Smooth muscle cell (in vitro differentiated cells): ENCODE measurements around the gene FAM53B. TPM values are rescaled to one million over a fixed set of nuclear protein-coding genes. Genes with fewer than 3 reads are reported as not detected.
"Not testable (repeated sequence)": the region's sequence is repeated elsewhere in the genome, so short reads cannot be mapped to it uniquely, and the experiment has no call there.

Experiments used
- DNase-seq: peaks from one replicate; lab custom pipeline; 2025; ENCODE audit not compliant: unreplicated experiment; lab: John Stamatoyannopoulos, UW
- H2AFZ ChIP-seq: fragments of 200-600 bp; sonication (generic); 2 replicates; pipeline ENCODE4 v1.6.0; 2016; ENCODE audit warnings: antibody characterized with exemption, low read depth, mild to moderate bottlenecking
- H3F3A ChIP-seq: fragments of 200-600 bp; sonication (generic); 2 replicates; pipeline ENCODE4 v1.6.0; 2017; ENCODE audit warnings: antibody characterized with exemption, low read depth
- H3K27ac ChIP-seq: fragments of 200-600 bp; sonication (generic); 2 replicates; pipeline ENCODE4 v1.5.1; 2016; ENCODE audit warnings: low read depth, mild to moderate bottlenecking
- H3K27me3 ChIP-seq: fragments of 200-600 bp; sonication (generic); 2 replicates; pipeline ENCODE4 v1.6.1; 2016; ENCODE audit warnings: low read depth, mild to moderate bottlenecking
- H3K36me3 ChIP-seq: fragments of 200-600 bp; sonication (generic); 2 replicates; pipeline ENCODE4 v1.5.1; 2016; ENCODE audit warnings: low read depth
- H3K4me1 ChIP-seq: fragments of 200-600 bp; sonication (generic); 2 replicates; pipeline ENCODE4 v1.5.1; 2016; ENCODE audit warnings: low read depth
- H3K4me2 ChIP-seq: fragments of 200-600 bp; sonication (generic); 2 replicates; pipeline ENCODE4 v1.6.0; 2016; ENCODE audit warnings: mild to moderate bottlenecking
- H3K4me3 ChIP-seq: fragments of 200-600 bp; sonication (generic); 2 replicates; pipeline ENCODE4 v1.5.1; 2016; ENCODE audit warnings: mild to moderate bottlenecking
- H3K79me2 ChIP-seq: fragments of 200-600 bp; sonication (generic); 2 replicates; pipeline ENCODE4 v1.6.0; 2016; ENCODE audit warnings: low read depth, mild to moderate bottlenecking
- H3K9ac ChIP-seq: fragments of 200-600 bp; sonication (generic); 2 replicates; pipeline ENCODE4 v1.6.0; 2016; ENCODE audit warnings: low read depth
- H3K9me3 ChIP-seq: fragments of 200-600 bp; sonication (generic); replicated peaks from 2 replicates; pipeline ENCODE4 v1.5.1; 2016; ENCODE audit warnings: low read depth
- H4K20me1 ChIP-seq: fragments of 200-600 bp; sonication (generic); 2 replicates; pipeline ENCODE4 v1.6.0; 2016; ENCODE audit warnings: low read depth
- CTCF ChIP-seq: fragments of 200-600 bp; sonication (generic); IDR thresholded peaks from 2 replicates; pipeline ENCODE4 v1.5.1; 2017; ENCODE audit warnings: borderline replicate concordance, mild to moderate bottlenecking, antibody characterized with exemption; ENCODE audit not compliant: insufficient read depth, poor library complexity, severe bottlenecking
- WGBS: methylation state at CpG from one replicate; pipeline ENCODE4 v1.1.7; 2016; ENCODE audit warnings: low lambda C conversion rate; 5-methylcytosine and 5-hydroxymethylcytosine counted together
- polyA plus RNA-seq: library from polyadenylated mRNA; unstranded; fragments of >200 nt; fragmentation: Nextera tagmentation; extraction: Ambion mirVana; gene quantifications from 2 replicates; pipeline ENCODE4 v1.2.1, GENCODE V29; 2016
- total RNA-seq: library from RNA; depleted of rRNA; stranded (reverse); fragments of >200 nt; gene quantifications from 2 replicates; pipeline ENCODE4 v1.2.3, GENCODE V29; 2014

Gene FAM53B
- total RNA-seq (6.2 and 9.3 TPM in 2 replicates), polyA plus RNA-seq (5.5 and 9.3 TPM in 2 replicates)

GRCh38 chr10:124744102-124745050 is at the start of gene FAM53B:
TSS of gene FAM53B (minus strand) at chr10:124744378. CDS start at chr10:124706713, 37,665 bp downstream.
- H3K9ac ChIP-seq = peak within 1 kb of the TSS; percentile 65
- H4K20me1 ChIP-seq = peaks cover 40% of the 10 kb centered on the region
- H2AFZ ChIP-seq = no peak within 1 kb of the TSS
- no peaks in the 10 kb centered on the region for H3K79me2 ChIP-seq
- peak within 1 kb of the TSS; percentile 85 for H3K27ac ChIP-seq
- peak within 1 kb of the TSS; percentile 99 for H3K4me2 ChIP-seq
- H3K4me3 ChIP-seq = peak within 1 kb of the TSS; percentile 82
- peaks cover 19% of the 10 kb centered on the region for H3F3A ChIP-seq
- no peaks in the 10 kb centered on the region for H3K27me3 ChIP-seq
- DNase-seq = peak; percentile 48
- H3K4me1 ChIP-seq = peaks cover 41% of the 10 kb centered on the region
- 2% methylated on average over 76 of the region's 100 CpGs for WGBS
- TF ChIP-seq CTCF = no peak
- peaks cover 5% of the 10 kb centered on the region for H3K36me3 ChIP-seq
- H3K9me3 ChIP-seq = no peaks in the 10 kb centered on the region

- H3K27me3 ChIP-seq = no peaks in the 10 kb centered on the region
- H3K79me2 ChIP-seq = peaks cover 29% of the 10 kb centered on the region
- H3K4me3 ChIP-seq = peak overlapping the region; percentile 68
- TF ChIP-seq CTCF = no peak
- no peaks in the 10 kb centered on the region for H3K4me1 ChIP-seq
- no peak overlapping the region for H3K4me2 ChIP-seq
- no peaks in the 10 kb centered on the region for H3K9me3 ChIP-seq
- no peak overlapping the region for H3K27ac ChIP-seq
- no peaks in the 10 kb centered on the region for H3F3A ChIP-seq
- H4K20me1 ChIP-seq = no peaks in the 10 kb centered on the region
- H2AFZ ChIP-seq = peak overlapping the region; percentile 94
- DNase-seq = no peak
- H3K9ac ChIP-seq = no peak overlapping the region
- 97% methylated on average over 11 of the region's 11 CpGs for WGBS
- no peaks in the 10 kb centered on the region for H3K36me3 ChIP-seq
These were observed 48.8 kb upstream of the FAM53B start for GRCh38 chr10:124792998-124793352.

GRCh38 chr10:124791547-124792348 is 47.6 kb upstream of the FAM53B start, which contains the start of gene EEF1AKMT2:
TSS of gene EEF1AKMT2 (minus strand) at chr10:124791887. CDS start at chr10:124791833, 54 bp downstream.
- peak within 1 kb of the TSS; percentile 89 for H3K9ac ChIP-seq
- H3F3A ChIP-seq = no peaks in the 10 kb centered on the region
- peak within 1 kb of the TSS; percentile 86 for H3K4me2 ChIP-seq
- no peaks in the 10 kb centered on the region for H3K27me3 ChIP-seq
- TF ChIP-seq CTCF = peak; percentile 13
- no peaks in the 10 kb centered on the region for H3K9me3 ChIP-seq
- H3K79me2 ChIP-seq = peaks cover 29% of the 10 kb centered on the region
- no peaks in the 10 kb centered on the region for H4K20me1 ChIP-seq
- H3K4me1 ChIP-seq = no peaks in the 10 kb centered on the region
- no peaks in the 10 kb centered on the region for H3K36me3 ChIP-seq
- peak; percentile 68 for DNase-seq
- peak within 1 kb of the TSS; percentile 68 for H3K4me3 ChIP-seq
- peak within 1 kb of the TSS; percentile 54 for H3K27ac ChIP-seq
- H2AFZ ChIP-seq = peak within 1 kb of the TSS; percentile 94
- WGBS = under 1% methylated on average over 64 of the region's 79 CpGs

- not testable (repeated sequence) for H3K27me3 ChIP-seq, H3K4me3 ChIP-seq, H3K4me2 ChIP-seq, H3K4me1 ChIP-seq, H3K9ac ChIP-seq, H4K20me1 ChIP-seq, H3K27ac ChIP-seq, H3F3A ChIP-seq, DNase-seq, H3K9me3 ChIP-seq, H2AFZ ChIP-seq
- Histone ChIP-seq H3K36me3 (peaks cover 11% of the 10 kb centered on the region), H3K79me2 (peaks cover 11% of the 10 kb centered on the region)
- 100% methylated on average over 1 of the region's 1 CpG for WGBS
These were observed 38.7 kb upstream of the FAM53B start for GRCh38 chr10:124782900-124783299.
